GM18508 (cell line): ENCODE results near the gene BGN.

Experiments
- ATAC-seq: cut with Tn5 transposase; IDR thresholded peaks from one replicate; pipeline ENCODE4 v1.9.1; 2021; ENCODE audit warnings: moderate number of reproducible peaks; ENCODE audit not compliant: insufficient read depth, unreplicated experiment

Gene BGN

GRCh38 chrX:153557618-153558355, 63.0 kb downstream of the BGN start:
- no peak for ATAC-seq
